Measurements from ENCODE around the gene SYNM.
"Not testable (repeated sequence)": the region's sequence is repeated elsewhere in the genome, so short reads cannot be mapped to it uniquely, and the experiment has no call there.

Gene SYNM

GRCh38 chr15:99108993-99109392 is 4.1 kb downstream of the SYNM start:
- no peak for DNase-seq (ENCODE audit: low spot score)

DNA sequence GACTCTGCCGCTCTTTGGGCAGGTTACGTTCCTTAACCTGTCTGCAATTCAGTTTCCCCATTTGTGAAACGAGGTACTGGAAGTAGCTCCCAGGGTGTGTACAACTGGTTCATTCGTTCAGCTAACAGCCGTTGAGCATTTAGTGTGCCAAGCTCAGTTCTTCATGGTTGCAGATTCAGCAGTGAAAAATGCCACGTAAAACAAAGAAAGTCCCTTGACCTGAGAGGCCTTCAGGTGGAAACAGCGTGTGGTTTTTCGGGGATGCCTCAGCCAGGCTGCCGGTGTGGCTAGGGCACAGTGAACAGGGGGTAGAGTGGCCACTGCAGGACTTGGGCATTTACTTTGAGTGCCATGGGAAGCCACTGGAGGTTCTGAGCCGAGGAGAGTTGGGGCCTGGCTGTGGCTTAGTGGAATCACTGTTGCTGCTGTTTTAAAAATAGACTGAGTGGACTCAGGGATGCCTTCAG is 4.7 kb downstream of the SYNM start:
- DNase-seq (ENCODE audit: low spot score), result no peak

GRCh38 chr15:99110093-99110492 is 5.2 kb downstream of the SYNM start:
- no peak for DNase-seq (ENCODE audit: low spot score)

- peak; percentile 52 for DNase-seq (ENCODE audit: low spot score)
Observed at GRCh38 chr15:99110581-99111320, 5.9 kb downstream of the SYNM start.

DNA sequence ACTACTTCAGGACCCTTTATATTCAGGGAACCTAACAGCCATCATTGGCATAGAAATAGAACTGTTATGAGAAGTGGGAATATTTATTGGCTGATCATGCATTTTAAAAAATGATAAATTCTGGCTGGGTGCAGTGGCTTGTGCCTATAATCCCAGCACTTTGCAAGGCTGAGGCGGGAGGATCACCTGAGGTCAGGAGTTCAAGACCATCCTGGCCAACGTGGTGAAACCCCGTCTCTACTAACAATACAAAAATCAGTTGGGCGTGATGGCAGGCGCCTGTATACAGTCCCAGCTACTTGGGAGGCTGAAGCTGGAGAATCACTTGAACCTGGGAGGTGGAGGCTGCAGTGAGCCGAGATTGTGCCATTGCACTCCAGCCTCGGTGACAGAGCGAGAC is 6.8 kb downstream of the SYNM start:
- DNase-seq (ENCODE audit: low spot score), result not testable (repeated sequence)

DNA sequence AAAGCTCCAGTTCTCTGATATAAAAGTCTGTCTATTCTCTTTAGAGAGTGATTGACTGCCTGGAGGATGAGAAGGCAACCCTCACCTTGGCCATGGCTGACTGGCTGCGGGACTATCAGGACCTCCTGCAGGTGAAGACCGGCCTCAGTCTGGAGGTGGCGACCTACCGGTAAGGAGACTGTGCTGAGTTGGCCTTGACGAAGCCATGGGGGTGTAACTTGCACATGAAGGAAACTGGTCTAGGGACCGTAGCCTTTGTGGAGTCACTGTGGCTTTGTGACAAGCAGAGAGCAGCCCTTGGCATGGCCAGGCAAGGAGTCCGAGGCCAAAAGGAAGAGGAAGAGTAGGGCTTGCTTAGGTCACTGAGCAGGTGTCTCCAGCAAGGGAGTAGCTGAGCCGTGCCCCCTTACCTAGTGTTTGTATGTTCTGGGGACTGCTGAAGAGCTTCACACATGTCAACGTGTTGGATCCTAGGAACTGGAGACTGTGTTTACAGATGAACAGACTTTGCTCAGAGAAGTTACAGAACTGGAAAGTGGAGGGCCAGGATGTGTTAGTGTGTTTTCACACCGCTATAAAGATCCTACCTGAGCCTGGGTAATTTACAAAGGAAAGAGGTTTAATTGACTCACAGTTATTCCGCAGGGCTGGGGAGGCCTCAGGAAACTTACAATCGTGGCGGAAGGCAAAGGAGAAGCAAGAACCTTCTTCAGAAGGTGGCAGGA is 8.8 kb downstream of the SYNM start:
- DNase-seq (ENCODE audit: low spot score), result no peak

GRCh38 chr15:99114511-99115299 is 9.8 kb downstream of the SYNM start:
- DNase-seq (ENCODE audit: low spot score), result no peak

DNA sequence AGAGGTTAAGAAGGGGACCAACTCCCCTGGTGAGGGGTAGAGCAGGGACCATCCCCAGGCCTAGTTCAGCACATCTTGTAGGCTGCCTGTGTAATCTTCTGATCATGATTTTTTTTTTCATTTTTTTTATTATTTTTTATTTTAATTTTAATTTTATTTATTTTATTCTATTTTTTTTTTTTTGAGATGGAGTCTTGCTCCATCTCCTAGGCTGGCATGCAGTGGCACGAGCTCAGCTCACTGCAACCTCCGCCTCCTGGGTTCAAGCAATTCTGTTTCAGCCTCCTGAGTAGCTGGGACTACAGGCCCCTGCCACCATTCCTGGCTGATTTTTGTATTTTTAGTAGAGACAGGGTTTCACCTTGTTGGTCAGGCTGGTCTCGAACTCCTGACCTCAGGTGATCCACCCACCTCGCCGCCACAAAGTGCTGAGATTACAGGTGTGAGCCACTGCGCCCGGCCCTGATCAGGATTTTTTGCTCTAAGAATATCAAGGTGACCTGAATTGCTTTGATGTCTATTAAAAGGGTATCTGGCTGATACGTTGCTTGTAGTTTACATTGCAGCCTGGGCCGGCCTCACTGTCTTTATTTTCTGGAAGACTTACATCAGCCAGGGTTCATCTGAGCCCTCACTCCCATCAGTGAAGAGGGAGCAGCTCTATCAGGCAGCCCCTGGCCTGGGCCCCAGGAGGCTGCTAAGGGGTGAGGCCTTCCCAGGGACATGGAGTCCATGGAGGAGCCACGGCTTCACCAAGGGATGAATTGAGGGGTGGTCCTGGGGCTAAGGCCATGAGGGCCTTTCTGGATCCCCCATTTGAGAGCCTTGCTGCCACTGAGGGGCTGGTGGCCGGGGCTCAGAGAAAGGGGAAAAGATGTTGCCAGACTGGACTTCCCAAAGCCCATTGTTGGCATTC is 10.7 kb downstream of the SYNM start:
- no peak for DNase-seq (ENCODE audit: low spot score)

GRCh38 chr15:99117111-99117510 is 12.2 kb downstream of the SYNM start:
- no peak for DNase-seq (ENCODE audit: low spot score)

DNA sequence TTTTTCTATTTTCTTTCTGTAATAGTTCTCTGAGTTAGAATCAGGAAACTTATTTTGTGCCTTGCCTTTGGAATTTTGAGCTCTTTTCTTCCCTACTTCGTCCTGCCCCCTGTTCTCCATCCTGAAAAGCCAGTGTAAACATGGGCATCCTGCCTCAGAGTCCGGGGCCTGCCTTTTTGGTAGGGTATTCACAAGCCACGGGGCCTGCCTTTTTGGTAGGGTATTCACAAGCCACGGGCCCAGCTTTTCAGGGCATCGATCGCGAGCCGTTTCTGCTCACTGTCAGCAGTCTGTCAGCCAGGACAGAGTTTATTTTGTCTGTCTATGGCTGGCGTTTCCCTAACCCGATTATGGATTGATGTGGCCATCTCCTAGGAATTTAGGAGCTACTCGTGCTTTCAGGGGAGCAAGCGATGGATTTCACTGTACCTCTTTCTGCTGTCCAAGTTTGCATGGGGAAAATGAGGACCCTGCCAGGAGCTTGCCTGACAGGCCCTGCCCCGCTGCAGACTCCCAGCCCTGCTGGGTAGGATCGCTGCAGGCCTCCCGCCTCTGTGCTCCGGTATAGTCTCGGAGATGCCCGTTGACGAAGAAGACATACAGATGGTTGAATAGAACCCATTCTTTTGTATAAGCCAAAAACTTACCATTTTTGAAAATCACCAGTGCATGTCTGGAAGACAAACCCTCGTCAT is 12.8 kb downstream of the SYNM start:
- no peak for DNase-seq (ENCODE audit: low spot score)

DNA sequence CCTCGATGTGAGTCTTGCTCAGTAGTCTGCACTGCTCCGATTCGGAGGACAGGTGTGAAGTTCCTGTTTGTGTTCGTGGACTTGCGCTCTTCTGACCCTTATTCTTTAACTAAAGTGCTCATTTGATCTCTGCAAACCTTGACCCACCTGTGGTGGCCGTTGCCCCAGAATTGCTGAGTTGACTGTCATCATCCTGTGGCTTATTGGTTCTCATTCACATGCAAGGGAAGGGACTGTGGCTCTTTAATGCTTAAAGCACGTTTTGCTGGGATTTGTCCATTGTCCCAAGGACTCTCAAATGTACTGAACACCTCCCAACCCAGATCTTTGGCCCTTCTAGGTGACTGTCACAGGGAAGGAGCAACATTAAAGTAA is 13.4 kb downstream of the SYNM start:
- no peak for DNase-seq (ENCODE audit: low spot score)

- no peak for DNase-seq (ENCODE audit: low spot score)
Observed at GRCh38 chr15:99118801-99119546, 14.1 kb downstream of the SYNM start.

GRCh38 chr15:99120050-99120777 is 15.3 kb downstream of the SYNM start:
- DNase-seq (ENCODE audit: low spot score), result no peak

DNA sequence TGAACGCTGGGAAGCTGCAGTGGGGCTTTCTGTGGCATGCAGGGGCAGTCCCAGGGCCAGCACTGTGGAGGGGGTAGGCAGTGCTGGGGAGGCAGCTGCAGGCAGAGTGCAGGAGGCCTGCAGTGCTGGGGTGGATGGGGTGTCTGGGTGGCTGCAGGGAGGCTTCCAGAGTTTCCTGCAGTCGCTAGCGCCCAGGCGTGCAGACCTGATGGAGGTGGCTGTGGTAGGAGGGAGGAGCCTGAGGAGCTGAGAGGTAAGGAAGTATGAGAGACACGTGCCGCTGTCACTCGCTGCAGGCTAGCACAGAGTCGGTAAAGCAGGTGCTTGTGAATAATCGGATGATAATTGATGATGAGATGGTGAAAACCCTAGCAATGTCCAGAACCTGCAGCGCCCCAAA is 16.3 kb downstream of the SYNM start:
- no peak for DNase-seq (ENCODE audit: low spot score)

GRCh38 chr15:99121691-99122410 is 17.0 kb downstream of the SYNM start:
- DNase-seq (ENCODE audit: low spot score), result no peak

GRCh38 chr15:99122831-99123712 is 18.2 kb downstream of the SYNM start:
- DNase-seq (ENCODE audit: low spot score), result no peak

DNA sequence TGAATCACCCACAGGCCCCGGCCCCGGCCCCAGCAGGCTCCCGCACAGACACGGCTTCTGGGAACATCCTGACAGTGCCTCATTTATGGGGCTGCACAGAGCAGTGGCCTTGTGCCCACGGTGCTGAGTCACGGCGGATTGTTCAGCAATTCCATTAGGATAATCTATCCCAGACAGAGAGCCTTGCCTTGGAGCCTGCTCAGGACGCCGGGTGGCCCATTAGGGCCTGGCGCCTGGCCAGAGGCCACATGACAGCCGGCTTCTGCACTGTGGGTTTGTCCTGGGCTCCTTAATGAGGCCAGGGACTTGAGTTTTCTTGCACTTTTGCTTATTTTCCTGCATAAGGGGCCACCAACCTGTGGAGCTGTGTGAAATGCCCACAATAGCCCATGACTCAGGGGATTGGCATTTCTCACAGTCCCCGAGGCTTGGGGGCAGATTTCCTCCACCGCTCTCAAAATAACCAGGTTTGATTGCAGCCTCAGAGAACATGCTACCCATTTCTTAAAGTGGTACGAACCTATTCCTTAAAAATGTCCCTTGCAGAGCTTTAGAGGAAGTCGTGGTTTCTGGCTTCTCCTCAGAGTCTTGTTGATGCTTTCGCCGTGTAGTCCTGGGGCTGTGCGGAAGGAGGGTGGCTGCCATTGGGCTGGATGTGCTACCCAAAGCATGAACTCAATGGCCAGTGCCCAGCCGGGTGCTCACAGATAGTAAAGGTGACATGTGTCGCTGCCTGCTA is 19.0 kb downstream of the SYNM start:
- peak; percentile 95 for DNase-seq (ENCODE audit: low spot score)
